HepG2 (cell line): ENCODE results near the gene DCPS. TPM values are rescaled to one million over a fixed set of nuclear protein-coding genes. Genes with fewer than 3 reads are reported as not detected.

Experiments used
- ATAC-seq: fragments of 200-7000 bp; cut with Tn5 transposase; 3 replicates; pipeline ENCODE4 v1.9.1; 2020; ENCODE audit warnings: mild to moderate bottlenecking, moderate library complexity
- BruUV-seq: library from RNA; stranded (reverse); fragments of 400-500 nt; replicated peaks from 2 replicates; lab custom pipeline; 2021; lab: Mats Ljungman, UMichigan
- CTCF ChIA-PET: fragments of 300-600 bp; formaldehyde crosslinking; extraction: SDS; loops from one replicate; lab custom pipeline; 2021; ENCODE audit warnings: low total read pairs, inconsistent platforms, low intra/inter-chr PET ratio; lab: Yijun Ruan, JAX
- POLR2A ChIA-PET: fragments of 350-600 bp; sonication (Branson Sonifier 250); formaldehyde crosslinking; loops from one replicate; lab custom pipeline; 2020; ENCODE audit warnings: antibody characterized with exemption, inconsistent platforms; lab: Yijun Ruan, JAX
- DNase-seq: peaks from one replicate; pipeline ENCODE4 v3.0.0-alpha.2; 2015; ENCODE audit warnings: low spot score
- FAIRE-seq: peaks from 3 replicates; lab custom pipeline; 2011; peaks lifted over from hg19 to GRCh38; lab: Jason Lieb, UNC
- H2AFZ ChIP-seq: one replicate; pipeline ENCODE4 v1.6.1; 2011; ENCODE audit warnings: low read length, inconsistent platforms
- H3K27ac ChIP-seq: fragments of 300-600 bp; 3 replicates; pipeline ENCODE4 v1.8.0; 2011; ENCODE audit warnings: mixed run types, mild to moderate bottlenecking, mixed read lengths, low read length, inconsistent platforms; ENCODE audit not compliant: insufficient read depth; ENCODE audit errors: extremely low read length
- H3K27me3 ChIP-seq, 2 experiments: fragments of 200-600 bp in 1 of 2; 2 replicates in 1 of 2; 3 replicates in 1 of 2; pipeline versions ENCODE4 v1.6.0 to v1.8.0; 2011; ENCODE audit warnings: low read length in 2 of 2, mild to moderate bottlenecking in 2 of 2, moderate library complexity in 2 of 2, inconsistent platforms in 1 of 2; ENCODE audit not compliant: insufficient read depth in 2 of 2, control insufficient read depth in 1 of 2
- H3K36me3 ChIP-seq, 2 experiments: fragments of 200-600 bp in 1 of 2; replicated peaks in 1 of 2; 2 replicates in 1 of 2; 3 replicates in 1 of 2; pipeline versions ENCODE4 v1.5.1 to v1.8.0; 2011; ENCODE audit warnings: low read length in 2 of 2, inconsistent platforms in 1 of 2; ENCODE audit not compliant: insufficient read depth in 2 of 2, control insufficient read depth in 1 of 2
- H3K4me1 ChIP-seq: 2 replicates; pipeline ENCODE4 v1.5.1; 2012; ENCODE audit warnings: low read length, inconsistent platforms; ENCODE audit not compliant: insufficient read depth
- H3K4me2 ChIP-seq: 2 replicates; pipeline ENCODE4 v1.6.0; 2011; ENCODE audit warnings: low read depth, low read length, inconsistent platforms
- H3K4me3 ChIP-seq, 3 experiments: fragments of 200-600 bp in 1 of 3; sonication (generic), shearing (Covaris generic) in 1 of 3; replicated peaks in 1 of 3; 2 replicates each; pipeline ENCODE4 v1.5.1; 2011 to 2016; ENCODE audit warnings: low read length in 3 of 3, inconsistent platforms in 2 of 3, low read depth in 2 of 3, mild to moderate bottlenecking in 2 of 3, control low read depth in 1 of 3, mixed read lengths in 1 of 3; ENCODE audit not compliant: insufficient read depth in 1 of 3
- H3K79me2 ChIP-seq: one replicate; pipeline ENCODE4 v1.6.1; 2011; ENCODE audit warnings: low read length, inconsistent platforms; ENCODE audit not compliant: insufficient read depth
- H3K9ac ChIP-seq: 2 replicates; pipeline ENCODE4 v1.6.0; 2011; ENCODE audit warnings: mild to moderate bottlenecking, low read depth, low read length, inconsistent platforms; ENCODE audit not compliant: insufficient read depth
- H3K9me3 ChIP-seq: 2 replicates; pipeline ENCODE4 v1.5.1; 2012; ENCODE audit warnings: mild to moderate bottlenecking, low read length
- H4K20me1 ChIP-seq: 2 replicates; pipeline ENCODE4 v1.6.0; 2011; ENCODE audit warnings: inconsistent platforms, mild to moderate bottlenecking, low read length, moderate library complexity; ENCODE audit not compliant: insufficient read depth
- AGO1 ChIP-seq: fragments of 200-400 bp; formaldehyde crosslinking; IDR thresholded peaks from 2 replicates; pipeline ENCODE4 v1.6.1; 2017; ENCODE audit warnings: mild to moderate bottlenecking, low read depth, low read length, moderate library complexity; ENCODE audit not compliant: poor library complexity, severe bottlenecking
- EP300 ChIP-seq, 3 experiments: sonication (generic) in 1 of 3; formaldehyde crosslinking in 1 of 3; IDR thresholded peaks; 2 replicates each; pipeline versions ENCODE4 v1.5.1 to v1.6.1; 2011 to 2020; ENCODE audit warnings: low read depth in 2 of 3, low read length in 2 of 3, borderline replicate concordance in 1 of 3, improper control_type of control experiment in 1 of 3, mild to moderate bottlenecking in 1 of 3, missing genetic modification reagents in 1 of 3, moderate library complexity in 1 of 3
- GATAD1 ChIP-seq: IDR thresholded peaks from 2 replicates; pipeline ENCODE4 v1.6.1; 2016; ENCODE audit warnings: missing genetic modification reagents, missing compliant biosample characterization
- HNF4A ChIP-seq: sonication (generic); formaldehyde crosslinking; IDR thresholded peaks from 2 replicates; pipeline ENCODE4 v1.4.0; 2020; ENCODE audit warnings: missing genetic modification reagents
- JUN ChIP-seq: sonication (generic); formaldehyde crosslinking; IDR thresholded peaks from 2 replicates; pipeline ENCODE4 v1.4.0; 2020; ENCODE audit warnings: mild to moderate bottlenecking, missing genetic modification reagents
- MBD4 ChIP-seq: IDR thresholded peaks from 2 replicates; pipeline ENCODE4 v1.6.1; 2012; ENCODE audit warnings: low read length, inconsistent platforms, borderline replicate concordance
- MYC ChIP-seq: sonication (generic); formaldehyde crosslinking; IDR thresholded peaks from 2 replicates; pipeline ENCODE4 v1.9.0; 2021; ENCODE audit warnings: missing genetic modification reagents, borderline replicate concordance
- PPARG ChIP-seq: conservative IDR thresholded peaks from 2 replicates; pipeline ENCODE4 v1.6.1; 2016; ENCODE audit warnings: missing biosample characterization, missing genetic modification reagents
- RXRB ChIP-seq: IDR thresholded peaks from 2 replicates; pipeline ENCODE4 v1.6.1; 2016; ENCODE audit warnings: borderline replicate concordance, missing genetic modification reagents, missing compliant biosample characterization
- TRIM24 ChIP-seq: sonication (generic); formaldehyde crosslinking; IDR thresholded peaks from 2 replicates; pipeline ENCODE4 v1.8.0; 2022; ENCODE audit warnings: mild to moderate bottlenecking, missing genetic modification reagents
- ZBTB1 ChIP-seq: sonication (generic); formaldehyde crosslinking; IDR thresholded peaks from 2 replicates; pipeline ENCODE4 v1.4.0; 2020; ENCODE audit warnings: missing genetic modification reagents, borderline replicate concordance
- ZFP82 ChIP-seq: sonication (generic); formaldehyde crosslinking; IDR thresholded peaks from 2 replicates; pipeline ENCODE4 v1.5.1; 2020; ENCODE audit warnings: mild to moderate bottlenecking, missing genetic modification reagents, borderline replicate concordance
- ZFYVE20 ChIP-seq: sonication (generic); formaldehyde crosslinking; IDR thresholded peaks from 2 replicates; pipeline ENCODE4 v1.8.0; 2023; ENCODE audit warnings: low read depth, mild to moderate bottlenecking, moderate library complexity, missing genetic modification reagents, borderline replicate concordance
- ZNF761 ChIP-seq: sonication (generic); formaldehyde crosslinking; conservative IDR thresholded peaks from 2 replicates; pipeline ENCODE4 v1.4.0; 2020; ENCODE audit warnings: mild to moderate bottlenecking, missing genetic modification reagents
- ZNF770 ChIP-seq: sonication (generic); formaldehyde crosslinking; IDR thresholded peaks from 2 replicates; pipeline ENCODE4 v1.5.0; 2020; ENCODE audit warnings: mild to moderate bottlenecking, missing genetic modification reagents
- WGBS: methylation state at CpG from one replicate; pipeline ENCODE4 v1.1.6; 2017; ENCODE audit warnings: low lambda C conversion rate; 5-methylcytosine and 5-hydroxymethylcytosine counted together
- in situ Hi-C: cut with HindIII; loops from 2 replicates; pipeline ENCODE4 v1.10.0; 2017; ENCODE audit warnings: low pct_unique_long_range_greater_than_20kb; ENCODE audit not compliant: extremely low pct_ligation_motif_present
- intact Hi-C: fragments of 100-400 bp; cut with micrococcal nuclease; formaldehyde crosslinking; loops from one replicate; pipeline ENCODE4 v1.10.0; 2022; ENCODE audit not compliant: unreplicated experiment
- polyA plus RNA-seq, 8 experiments: library from polyadenylated mRNA; depleted of rRNA in 3 of 8; stranded (reverse) in 7 of 8; unstranded in 1 of 8; fragments of >200 nt; fragmentation: Illumina TruSeq in 4 of 8; extraction: Trizol in 4 of 8; gene quantifications; 2 replicates each; pipeline versions ENCODE4 v1.2.1 to v1.2.3, GENCODE V29; 2011 to 2016; ENCODE audit warnings: low read depth in 4 of 8, missing spikeins in 1 of 8, mixed read lengths in 1 of 8; ENCODE audit not compliant: insufficient read depth in 1 of 8
- total RNA-seq, 5 experiments: library from RNA; depleted of rRNA; stranded (reverse); fragments of >200 nt; fragmentation: Illumina TruSeq; extraction: Trizol; gene quantifications; 2 replicates each; pipeline ENCODE4 v1.2.3, GENCODE V29; 2016; ENCODE audit warnings: low read depth in 1 of 5
- TF ChIP-seq, protein P1 (sequence below): sonication (generic); formaldehyde crosslinking; IDR thresholded peaks from 2 replicates; pipeline ENCODE4 v1.5.0; 2020; ENCODE audit warnings: mild to moderate bottlenecking, missing genetic modification reagents, borderline replicate concordance

DCPS gene
- total and polyA plus RNA-seq, 2 of the 13 experiments (the other 11 are each of a cell fraction or from before 2014, with no cell fraction given): 21.9 to 22.5 TPM

GRCh38 chr11:126337126-126337473 lies 33.2 kb downstream of the DCPS start:
- POLR2A ChIA-PET: interaction anchor here (1.2 to 1.8 kb wide), 2 partner anchors 18 to 20 kb away, joined by 3 to 8 read pairs; partner anchors contain the start of gene ST3GAL4
- Histone ChIP-seq H3K9me3 (no peaks in the 10 kb centered on the region), H2AFZ (no peak overlapping the region), H3K4me2 (peak overlapping the region; percentile 48), H3K79me2 (no peaks in the 10 kb centered on the region), H3K4me3 (no peak overlapping the region; a peak in 1 of 6 replicates), H3K36me3 (peaks cover 9 to 35% of the 10 kb centered on the region in 2 experiments; a peak in 4 of 5 replicates), H3K4me1 (peaks cover 29% of the 10 kb centered on the region), H3K9ac (no peak overlapping the region), H4K20me1 (no peaks in the 10 kb centered on the region), H3K27me3 (no peaks in the 10 kb centered on the region), H3K27ac (no peak overlapping the region)
- BruUV-seq: no TSS peak
- ATAC-seq (peak; percentile 65; the same call in 2 of the 3 replicates), FAIRE-seq (peak; percentile 40), DNase-seq (no peak)
- WGBS: 31% methylated on average over 4 of the region's 4 CpGs
- intact Hi-C loops: no loop called here
- in situ Hi-C loops: no loop called here
- CTCF ChIA-PET: no interaction called here
- TF ChIP-seq HNF4A (peak; percentile 6; the same call in 1 of the 2 replicates), EP300 (IDR thresholded peaks at IDR 0.05; ENCODE audit: low read depth in 2 of 2, low read length in 2 of 2) (peak in 1 of 2 experiments; percentile 32; a peak in 1 of 4 replicates), EP300 (CRISPR knock-in tag; IDR thresholded peaks at IDR 0.05; ENCODE audit: borderline replicate concordance) (no peak), ZBTB1 (CRISPR knock-in tag) (no peak), GATAD1 (CRISPR knock-in tag) (no peak), PPARG (CRISPR knock-in tag) (peak; percentile 88), JUN (CRISPR knock-in tag) (no peak), ZFP82 (CRISPR knock-in tag) (no peak), ZFYVE20 (CRISPR knock-in tag) (no peak), ZNF770 (CRISPR knock-in tag) (peak; percentile 46; the same call in 1 of the 2 replicates), MBD4 (no peak), TRIM24 (CRISPR knock-in tag) (no peak), RXRB (peak; percentile 61), MYC (CRISPR knock-in tag) (no peak), ZNF761 (no peak), AGO1 (no peak)
- TF ChIP-seq, protein P1, sequence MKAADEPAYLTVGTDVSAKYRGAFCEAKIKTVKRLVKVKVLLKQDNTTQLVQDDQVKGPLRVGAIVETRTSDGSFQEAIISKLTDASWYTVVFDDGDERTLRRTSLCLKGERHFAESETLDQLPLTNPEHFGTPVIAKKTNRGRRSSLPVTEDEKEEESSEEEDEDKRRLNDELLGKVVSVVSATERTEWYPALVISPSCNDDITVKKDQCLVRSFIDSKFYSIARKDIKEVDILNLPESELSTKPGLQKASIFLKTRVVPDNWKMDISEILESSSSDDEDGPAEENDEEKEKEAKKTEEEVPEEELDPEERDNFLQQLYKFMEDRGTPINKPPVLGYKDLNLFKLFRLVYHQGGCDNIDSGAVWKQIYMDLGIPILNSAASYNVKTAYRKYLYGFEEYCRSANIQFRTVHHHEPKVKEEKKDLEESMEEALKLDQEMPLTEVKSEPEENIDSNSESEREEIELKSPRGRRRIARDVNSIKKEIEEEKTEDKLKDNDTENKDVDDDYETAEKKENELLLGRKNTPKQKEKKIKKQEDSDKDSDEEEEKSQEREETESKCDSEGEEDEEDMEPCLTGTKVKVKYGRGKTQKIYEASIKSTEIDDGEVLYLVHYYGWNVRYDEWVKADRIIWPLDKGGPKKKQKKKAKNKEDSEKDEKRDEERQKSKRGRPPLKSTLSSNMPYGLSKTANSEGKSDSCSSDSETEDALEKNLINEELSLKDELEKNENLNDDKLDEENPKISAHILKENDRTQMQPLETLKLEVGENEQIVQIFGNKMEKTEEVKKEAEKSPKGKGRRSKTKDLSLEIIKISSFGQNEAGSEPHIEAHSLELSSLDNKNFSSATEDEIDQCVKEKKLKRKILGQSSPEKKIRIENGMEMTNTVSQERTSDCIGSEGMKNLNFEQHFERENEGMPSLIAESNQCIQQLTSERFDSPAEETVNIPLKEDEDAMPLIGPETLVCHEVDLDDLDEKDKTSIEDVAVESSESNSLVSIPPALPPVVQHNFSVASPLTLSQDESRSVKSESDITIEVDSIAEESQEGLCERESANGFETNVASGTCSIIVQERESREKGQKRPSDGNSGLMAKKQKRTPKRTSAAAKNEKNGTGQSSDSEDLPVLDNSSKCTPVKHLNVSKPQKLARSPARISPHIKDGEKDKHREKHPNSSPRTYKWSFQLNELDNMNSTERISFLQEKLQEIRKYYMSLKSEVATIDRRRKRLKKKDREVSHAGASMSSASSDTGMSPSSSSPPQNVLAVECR (CRISPR knock-in tag): peak; percentile 16; the same call in 1 of the 2 replicates
